Occipital lobe (tissue), 2 donors: Measurements from ENCODE around the gene TTC1. TPM values are rescaled to one million over a fixed set of nuclear protein-coding genes. Genes with fewer than 3 reads are reported as not detected.
"Not testable (repeated sequence)": the region's sequence is repeated elsewhere in the genome, so short reads cannot be mapped to it uniquely, and the experiment has no call there.

Experiments
- DNase-seq: peaks from one replicate; lab custom pipeline; 2025; lab: John Stamatoyannopoulos, UW
- total RNA-seq: library from RNA; depleted of rRNA; stranded (reverse); fragments of >200 nt; gene quantifications from one replicate; pipeline ENCODE4 v1.2.3, GENCODE V29; 2014

Gene TTC1
- total RNA-seq, 1 donor from 2014 or later = 47.3 TPM

GRCh38 chr5:160039810-160040470, 31.0 kb downstream of the TTC1 start:
- DNase-seq = no peak

GRCh38 chr5:160040471-160040835, 31.5 kb downstream of the TTC1 start:
- DNase-seq = no peak

- no peak for DNase-seq
Observed at GRCh38 chr5:160042671-160043070, 33.7 kb downstream of the TTC1 start.

DNA sequence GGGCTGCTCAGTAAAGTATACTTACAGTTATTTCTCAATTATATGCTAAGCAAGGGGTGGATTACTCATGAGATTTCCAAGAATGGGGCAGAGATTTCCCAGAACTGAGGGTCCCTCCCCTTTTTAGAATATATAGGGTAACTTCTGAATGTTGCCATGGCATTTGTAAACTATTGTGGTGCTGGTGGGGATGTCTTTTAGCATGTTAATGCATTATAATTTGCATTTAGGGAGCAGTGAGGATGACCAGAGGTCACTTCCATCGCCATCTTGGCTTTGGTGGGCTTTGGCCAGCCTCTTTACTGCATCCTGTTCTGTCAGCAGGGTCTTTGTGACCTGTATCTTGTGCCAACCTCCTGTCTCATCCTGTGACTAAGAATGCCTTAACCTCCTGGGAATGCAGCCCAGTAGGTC, 35.5 kb downstream of the TTC1 start:
- no peak for DNase-seq

DNA sequence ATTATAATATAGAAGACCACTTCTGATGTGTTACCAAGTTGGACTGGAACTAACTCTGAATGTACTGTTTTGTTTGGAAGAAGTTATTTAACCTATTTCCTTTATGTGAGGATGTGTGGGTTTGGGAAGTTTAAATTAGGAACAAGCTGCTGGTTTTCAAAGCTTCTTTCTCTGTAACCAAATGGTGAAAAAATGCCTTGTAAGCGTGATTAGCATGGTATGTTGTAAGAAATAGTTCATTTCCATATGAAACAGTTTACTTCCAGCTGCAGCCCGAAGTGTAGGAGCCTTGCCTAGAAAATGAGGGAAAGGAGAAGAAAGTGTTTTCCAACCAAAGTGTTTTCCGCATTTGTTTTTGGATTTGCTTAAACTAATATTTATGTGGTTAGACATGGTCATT, 36.0 kb downstream of the TTC1 start:
- DNase-seq = no peak

DNA sequence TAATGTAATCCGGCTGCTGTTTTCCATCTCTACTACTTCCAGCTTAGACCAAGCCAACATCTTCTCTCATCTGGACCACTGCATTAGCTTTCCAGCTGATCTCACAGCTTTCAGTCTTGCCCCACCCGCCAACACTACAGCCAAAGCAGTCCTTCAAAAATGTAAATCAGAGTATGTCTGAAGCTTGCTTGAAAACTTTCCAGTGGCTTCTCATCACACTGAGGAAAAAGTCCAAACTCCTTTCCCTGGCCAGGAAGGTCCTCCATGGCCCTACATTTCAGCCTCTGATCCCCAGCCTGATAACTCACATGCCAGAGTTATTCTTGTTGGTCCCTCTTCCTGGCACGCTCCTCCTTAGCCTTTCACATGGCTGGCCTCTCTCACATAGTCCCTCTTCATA, 38.5 kb downstream of the TTC1 start:
- no peak for DNase-seq

- DNase-seq = no peak
Observed at GRCh38 chr5:160048131-160048530, 39.2 kb downstream of the TTC1 start.

GRCh38 chr5:160049099-160049498, 40.2 kb downstream of the TTC1 start:
- no peak for DNase-seq

DNA sequence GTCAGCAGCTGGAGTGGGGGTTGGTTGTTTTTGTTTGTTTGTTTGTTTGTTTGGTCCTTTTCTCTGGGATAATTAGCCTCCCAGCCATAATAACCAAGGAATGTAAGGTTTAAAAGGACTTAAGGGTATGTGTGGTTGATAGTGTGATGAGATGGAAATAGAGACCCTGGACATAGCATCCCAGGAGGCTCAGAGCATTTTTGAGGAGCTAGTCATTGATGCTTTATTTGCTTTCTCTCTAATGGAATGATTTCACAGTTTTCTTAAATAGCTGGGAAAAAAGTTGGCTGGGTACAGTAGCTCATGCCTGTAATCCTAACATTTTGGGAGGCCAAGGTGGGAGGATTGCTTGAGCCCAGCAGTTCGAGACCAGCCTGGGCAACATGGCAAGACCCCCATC, 45.1 kb downstream of the TTC1 start:
- no peak for DNase-seq

DNA sequence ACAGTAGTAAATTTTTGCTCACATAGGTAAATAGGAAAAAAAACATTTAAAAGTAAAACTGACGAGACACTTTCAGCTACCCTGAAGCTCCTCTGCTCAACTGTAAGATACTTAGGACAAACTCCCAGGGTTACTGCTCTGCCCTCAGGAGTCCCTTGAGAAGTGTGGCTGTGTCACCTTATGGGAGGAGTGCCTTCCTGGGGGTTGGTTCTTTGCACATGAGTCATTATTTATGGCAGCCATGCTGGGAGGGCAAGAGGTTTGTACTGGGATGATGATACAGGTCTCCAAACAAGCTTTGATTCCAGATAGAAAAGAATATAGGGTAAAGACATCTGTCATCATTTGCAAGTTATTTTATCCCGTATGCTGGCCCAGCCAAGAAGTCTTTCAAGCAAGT, 45.9 kb downstream of the TTC1 start:
- DNase-seq = no peak

DNA sequence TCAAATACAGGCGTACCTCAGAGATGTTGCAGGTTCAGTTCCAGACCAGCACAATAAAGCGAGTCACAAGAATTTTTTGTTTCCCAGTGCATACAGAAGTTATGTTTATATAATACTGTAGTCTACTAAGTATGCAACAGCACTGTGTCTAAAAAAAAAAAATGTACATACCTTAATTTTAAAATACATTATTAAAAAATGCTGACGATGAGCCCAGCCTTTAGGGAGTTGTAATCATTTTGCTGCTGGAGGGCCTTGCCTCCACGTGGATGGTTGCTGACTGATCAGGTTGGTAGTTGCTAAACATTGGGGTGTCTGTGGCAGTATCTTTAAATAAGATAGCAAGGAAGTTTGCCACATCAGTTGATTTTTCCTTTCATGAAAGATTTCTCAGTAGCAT, 48.3 kb downstream of the TTC1 start:
- no peak for DNase-seq

DNA sequence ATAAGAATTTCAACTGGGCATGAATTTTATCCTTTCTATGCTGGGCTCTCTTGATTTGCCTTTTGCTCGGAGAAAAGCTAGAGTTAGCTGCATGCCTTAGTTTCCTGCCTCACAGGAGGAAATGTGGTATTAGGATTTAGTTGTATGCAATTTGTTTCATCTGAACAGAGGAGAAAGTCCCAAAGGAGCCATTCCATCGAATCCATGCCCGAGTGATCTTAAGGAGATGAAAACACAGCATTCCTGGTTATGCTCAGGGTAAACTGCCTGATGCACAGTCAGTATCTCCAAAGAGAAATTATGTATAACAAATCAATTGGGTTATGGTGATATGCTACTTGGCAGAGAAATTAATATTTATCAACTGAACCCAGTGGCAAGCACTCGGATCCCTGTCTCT, 51.1 kb downstream of the TTC1 start:
- DNase-seq = no peak

GRCh38 chr5:160061770-160062169, 52.8 kb downstream of the TTC1 start:
- no peak for DNase-seq

DNA sequence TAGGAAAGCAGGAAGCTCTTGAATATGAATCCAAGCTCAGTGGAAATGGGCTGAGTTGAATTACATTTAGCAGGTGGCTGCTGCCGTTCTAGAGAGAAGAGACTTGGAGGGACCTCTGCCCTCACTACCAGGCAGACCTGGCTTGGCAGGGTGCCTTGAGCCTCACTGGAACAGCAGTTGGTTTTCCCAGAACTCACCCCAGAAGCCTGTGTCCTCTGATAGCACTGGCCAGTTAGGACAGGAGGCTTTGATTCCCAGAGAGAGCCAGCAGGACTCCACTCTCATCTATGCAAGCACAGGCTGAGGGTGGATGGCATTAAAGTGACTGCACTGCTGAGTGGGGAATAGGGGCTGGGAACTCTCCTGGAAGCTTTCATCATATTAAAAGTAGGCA, 55.5 kb downstream of the TTC1 start:
- DNase-seq = no peak

DNA sequence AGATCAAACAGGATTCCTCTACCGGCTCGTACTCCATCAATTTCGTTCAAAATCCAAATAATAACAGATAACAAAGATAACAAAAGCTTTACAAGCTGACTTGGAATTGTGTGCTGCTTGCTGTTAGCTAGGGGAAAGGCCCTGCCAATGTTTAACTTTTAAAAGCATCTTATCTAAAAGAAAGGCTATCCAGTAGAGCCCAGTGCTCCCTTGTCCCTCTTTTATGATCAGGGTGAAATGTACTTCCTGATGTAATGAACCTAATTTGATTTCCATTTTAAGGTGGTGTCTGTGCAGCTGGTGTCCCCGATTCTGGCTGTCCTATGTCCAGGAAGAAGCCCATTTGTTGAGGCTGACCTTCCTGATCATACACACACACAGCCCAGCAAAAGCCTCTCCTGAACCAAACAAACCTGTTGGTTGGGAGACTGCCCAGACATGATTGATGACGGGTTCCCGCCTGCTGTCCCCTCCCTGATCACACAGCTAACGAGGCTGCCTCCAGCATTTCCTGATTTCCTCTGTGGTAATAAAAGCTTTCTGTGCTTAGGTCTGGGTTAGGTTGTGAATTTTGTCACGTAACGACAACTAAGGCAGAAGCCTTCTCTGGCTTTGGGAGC, 56.2 kb downstream of the TTC1 start:
- DNase-seq = no peak

- not testable (repeated sequence) for DNase-seq
Observed at GRCh38 chr5:160069120-160069519, 60.2 kb downstream of the TTC1 start.

DNA sequence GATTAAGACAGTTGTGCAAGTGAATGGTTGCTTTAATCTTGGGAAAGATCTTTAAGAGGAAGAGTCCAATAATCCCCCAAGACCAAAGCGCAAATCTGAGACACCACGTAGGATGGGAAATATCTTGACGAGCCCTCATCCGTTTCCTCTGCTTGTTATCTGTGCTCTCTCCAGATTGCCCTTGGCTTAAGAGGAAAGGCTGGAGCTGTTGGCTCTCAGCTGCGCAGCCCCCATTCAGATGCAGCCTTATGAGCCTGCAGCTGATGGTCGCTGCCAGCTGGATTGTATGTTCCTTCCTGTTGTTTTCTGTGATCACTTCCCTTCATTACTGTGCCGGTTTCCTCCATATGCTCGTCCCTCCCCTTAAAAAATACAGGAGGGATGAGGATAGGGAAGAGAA, 62.6 kb downstream of the TTC1 start:
- no peak for DNase-seq

DNA sequence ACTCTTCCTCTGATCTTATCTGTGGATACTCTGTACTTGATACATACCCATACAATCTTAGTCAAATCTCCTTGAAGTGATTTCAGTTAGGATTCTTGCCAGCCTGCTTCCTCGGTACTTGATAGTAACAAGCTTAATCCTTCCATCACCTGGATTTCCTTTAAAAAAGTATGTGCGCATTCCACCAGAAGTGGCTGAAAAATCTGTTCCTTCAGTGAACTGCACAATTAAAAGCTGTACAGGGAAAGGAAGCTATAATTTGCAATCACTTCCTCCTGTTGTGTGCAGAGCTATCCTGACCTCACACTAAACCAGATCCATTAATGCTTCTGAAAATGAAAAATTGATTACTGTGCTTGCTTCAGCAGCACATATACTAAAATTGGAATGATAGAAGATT, 63.0 kb downstream of the TTC1 start:
- no peak for DNase-seq

- DNase-seq = no peak
Observed at GRCh38 chr5:160075073-160075472, 66.1 kb downstream of the TTC1 start.

GRCh38 chr5:160076997-160077396, 68.1 kb downstream of the TTC1 start:
- no peak for DNase-seq

- no peak for DNase-seq
Observed at GRCh38 chr5:160079753-160080152, 70.8 kb downstream of the TTC1 start.

- DNase-seq = no peak
Observed at GRCh38 chr5:160081495-160081894, 72.6 kb downstream of the TTC1 start.

- DNase-seq = no peak
Observed at GRCh38 chr5:160082614-160083500, 73.9 kb downstream of the TTC1 start.
